ENCODE measurements around the gene TIMP4. TPM values are rescaled to one million over a fixed set of nuclear protein-coding genes. Genes with fewer than 3 reads are reported as not detected.
A peak's percentile ranks its signal among the peaks of the same experiment; 100 is the strongest.

Gene TIMP4
- total RNA-seq, 2 donors from 2014 or later, result 2.8 to 3.8 TPM

DNA sequence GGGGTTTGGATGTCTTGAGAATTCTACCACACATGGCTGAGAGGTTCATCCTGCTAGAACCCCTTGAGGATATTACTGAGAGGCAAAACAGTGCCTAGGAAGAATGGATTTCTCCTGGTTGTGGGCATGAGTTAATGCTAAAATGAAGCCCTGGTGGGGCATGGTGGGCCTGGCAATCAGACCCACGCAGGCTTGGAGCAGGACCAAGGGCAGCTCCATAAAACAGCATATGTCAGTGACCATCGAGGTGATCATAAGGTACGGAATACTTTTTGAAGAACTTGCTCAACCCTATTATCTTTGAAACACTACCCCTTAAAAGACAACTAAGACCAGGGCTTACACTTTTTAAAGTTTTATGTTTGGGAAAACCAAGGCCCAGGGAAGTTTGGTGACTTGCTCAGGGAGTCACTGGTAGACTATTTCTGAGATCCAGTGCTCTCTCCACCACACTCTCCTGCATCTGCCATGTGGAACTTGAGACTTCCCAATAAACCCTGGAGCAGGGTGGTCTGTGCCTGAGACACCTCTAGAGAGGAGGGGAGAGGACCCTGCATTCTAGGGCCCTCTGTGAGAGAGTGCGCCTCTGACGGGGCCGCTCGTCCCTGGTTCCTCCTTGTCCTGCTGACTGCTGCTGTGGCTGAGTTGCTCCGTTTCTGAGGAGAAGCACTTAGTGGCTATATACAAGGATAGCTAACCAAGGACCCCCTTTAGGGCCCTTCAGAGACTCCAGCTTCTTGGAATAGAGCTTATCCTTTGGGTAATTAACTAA is 28.0 kb upstream of the TIMP4 start:
- ATAC-seq (no peak), DNase-seq (no peak)
- intact Hi-C loops (cut with DNase I, micrococcal nuclease), result no loop called here

DNA sequence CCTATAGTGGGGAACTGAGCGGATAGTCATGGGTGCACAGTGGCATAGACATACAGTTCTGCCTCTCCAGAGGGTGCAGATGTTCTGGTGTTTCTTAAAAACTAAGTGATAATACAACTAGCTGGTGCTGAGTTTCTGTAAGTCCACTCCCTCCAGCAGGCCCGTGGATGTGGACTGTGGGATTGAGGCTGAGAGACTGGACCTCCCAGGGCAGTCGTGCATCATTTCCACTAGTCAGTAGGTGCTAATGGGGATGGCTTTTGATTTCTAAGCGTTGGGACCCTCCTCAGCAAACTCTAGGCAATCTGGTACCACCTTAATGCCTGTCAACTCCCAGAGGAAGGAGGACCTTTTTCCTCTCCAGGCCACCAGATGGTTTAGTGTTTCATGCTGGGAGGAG is 27.3 kb upstream of the TIMP4 start:
- ATAC-seq, result no peak
- intact Hi-C loops (cut with DNase I, micrococcal nuclease), result no loop called here
- DNase-seq, result no peak

GRCh38 chr3:12185172-12185710 is 26.5 kb upstream of the TIMP4 start:
- DNase-seq, result no peak
- intact Hi-C loops (cut with DNase I, micrococcal nuclease), result no loop called here

GRCh38 chr3:12184541-12184940 is 25.8 kb upstream of the TIMP4 start:
- no peak for DNase-seq
- intact Hi-C loops (cut with DNase I, micrococcal nuclease), result no loop called here
- no peak for ATAC-seq

More at GRCh38 chr3:12185172-12185710, 26.5 kb upstream of the TIMP4 start:
- no peak for ATAC-seq

- no peak for ATAC-seq
- intact Hi-C loops (cut with DNase I, micrococcal nuclease), result no loop called here
- DNase-seq, result no peak
Observed at GRCh38 chr3:12182687-12183441, 24.2 kb upstream of the TIMP4 start.

DNA sequence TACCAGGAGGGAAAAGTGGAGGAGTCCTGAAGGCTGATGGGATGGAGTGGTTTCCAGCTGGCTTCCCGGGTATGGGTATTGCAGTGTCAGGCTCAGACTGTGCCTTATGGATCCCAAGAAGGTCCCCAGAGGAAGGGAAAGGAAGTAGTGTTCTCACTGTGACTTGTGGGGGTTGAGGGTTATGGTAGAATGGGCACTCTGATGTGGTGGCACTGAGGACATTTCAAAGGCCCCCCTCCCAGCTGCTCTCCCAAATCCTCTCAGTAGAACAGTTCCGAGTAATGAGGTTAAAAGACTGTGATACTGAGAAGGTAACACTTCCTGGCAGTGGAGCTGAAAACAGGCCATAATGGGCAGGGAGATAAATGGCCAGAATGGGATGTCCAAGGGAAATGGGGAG is 23.1 kb upstream of the TIMP4 start:
- DNase-seq, result no peak
- intact Hi-C loops (cut with DNase I, micrococcal nuclease), result no loop called here

GRCh38 chr3:12181301-12181700 is 22.6 kb upstream of the TIMP4 start:
- intact Hi-C loops (cut with DNase I, micrococcal nuclease), result no loop called here
- ATAC-seq (no peak), DNase-seq (no peak)

More for the DNA sequence above, 23.1 kb upstream of the TIMP4 start:
- ATAC-seq, result no peak

DNA sequence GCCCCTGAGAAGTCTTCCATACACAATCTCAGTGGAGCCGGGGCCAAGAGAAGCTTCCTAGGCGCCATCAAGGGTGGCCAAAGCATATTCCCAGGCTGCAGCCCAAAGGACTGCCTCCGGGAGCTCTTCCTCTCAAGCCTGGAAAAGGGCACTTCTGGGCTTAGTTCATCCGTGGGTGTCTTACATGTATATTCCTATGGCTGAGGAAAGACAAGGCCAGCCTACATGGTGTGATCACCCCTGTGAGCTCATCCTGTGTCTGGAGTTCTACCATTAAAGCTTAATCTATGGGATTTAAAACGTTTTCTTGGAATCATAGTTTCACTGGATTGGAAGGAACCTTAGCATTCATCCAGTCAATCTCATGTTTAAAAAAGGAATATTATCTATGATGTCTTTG is 21.9 kb upstream of the TIMP4 start:
- intact Hi-C loops (cut with DNase I, micrococcal nuclease), result no loop called here
- ATAC-seq (no peak), DNase-seq (no peak)

DNA sequence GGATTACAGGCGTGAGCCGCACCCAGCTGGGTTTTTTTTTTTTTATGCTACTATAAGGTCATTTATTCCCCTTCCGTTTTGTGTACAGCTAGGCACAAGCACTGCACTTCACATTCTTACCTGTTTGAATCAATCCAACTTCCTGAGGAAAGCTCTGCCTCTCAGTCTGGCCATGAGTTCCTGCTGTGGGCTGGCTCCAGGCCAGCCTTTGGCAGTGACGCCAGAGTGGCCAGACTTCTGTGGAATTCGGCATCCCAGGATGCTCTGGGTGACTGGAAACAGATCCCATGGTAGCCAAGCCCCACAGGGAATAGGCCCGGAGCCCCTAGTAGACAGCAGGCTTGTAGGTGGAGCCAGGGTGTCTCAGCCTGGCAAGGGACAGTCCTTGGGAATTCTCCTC is 21.5 kb upstream of the TIMP4 start:
- intact Hi-C loops (cut with DNase I, micrococcal nuclease), result no loop called here
- ATAC-seq, result peak; percentile 94

GRCh38 chr3:12179441-12179840 is 20.7 kb upstream of the TIMP4 start:
- ATAC-seq, result no peak
- intact Hi-C loops (cut with DNase I, micrococcal nuclease), result loop anchor here in 1 of 2 donors (5.0 kb wide), 1 partner anchor 303 kb away; the partner anchor contains the start of gene TSEN2
- no peak for DNase-seq

More for the DNA sequence above, 21.5 kb upstream of the TIMP4 start:
- peak; percentile 58 to 68 for DNase-seq

DNA sequence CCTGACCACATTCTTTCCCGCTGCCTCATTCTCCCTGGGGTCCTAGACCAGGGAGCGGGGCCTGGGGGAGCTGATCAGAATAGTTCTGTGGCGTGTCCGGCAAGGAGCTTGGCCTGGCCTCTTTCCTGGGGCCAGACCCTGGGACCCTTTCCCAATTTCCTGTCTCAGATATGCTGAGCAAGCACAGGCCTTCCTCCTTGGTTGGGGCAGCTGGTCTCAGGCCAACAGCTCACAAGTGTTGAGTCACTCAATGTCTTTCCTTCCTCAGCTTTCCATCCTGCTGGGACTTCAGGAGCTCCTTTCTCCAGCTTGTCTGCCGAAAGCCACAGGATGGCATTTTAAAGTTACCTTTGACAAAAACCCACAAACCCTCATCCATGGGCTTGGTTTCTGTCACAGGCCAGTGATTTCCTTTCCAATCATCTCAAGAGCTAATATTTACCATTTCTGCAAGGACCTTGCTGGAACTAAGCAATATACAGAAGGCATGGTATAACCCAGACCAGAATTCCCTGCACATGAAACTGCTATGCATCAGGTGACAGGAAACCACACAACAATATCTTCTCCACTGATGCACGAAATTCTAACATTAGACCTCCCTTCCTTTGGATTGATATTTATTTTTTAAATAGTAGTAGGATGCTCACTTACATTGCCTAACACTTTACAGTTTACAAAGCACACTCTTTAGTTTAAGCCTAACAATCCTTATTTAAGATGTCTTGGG is 19.5 kb upstream of the TIMP4 start:
- DNase-seq (no peak), ATAC-seq (no peak)
- intact Hi-C loops (cut with DNase I, micrococcal nuclease), result loop anchor here in 1 of 2 donors (5.0 kb wide), 1 partner anchor 304 kb away; the partner anchor contains the start of gene TSEN2

GRCh38 chr3:12177126-12177525 is 18.4 kb upstream of the TIMP4 start:
- no peak for DNase-seq
- no peak for ATAC-seq
- intact Hi-C loops (cut with DNase I, micrococcal nuclease), result loop anchor here in 1 of 2 donors (5.0 kb wide), 1 partner anchor 305 kb away; the partner anchor contains the start of gene TSEN2

GRCh38 chr3:12175844-12176453 is 17.2 kb upstream of the TIMP4 start:
- ATAC-seq (peak; percentile 66), DNase-seq (peak in 1 of 2 donors; percentile 74)
- intact Hi-C loops (cut with DNase I, micrococcal nuclease), result loop anchor here in 1 of 2 donors (5.0 kb wide), 1 partner anchor 306 kb away; the partner anchor contains the start of gene TSEN2

DNA sequence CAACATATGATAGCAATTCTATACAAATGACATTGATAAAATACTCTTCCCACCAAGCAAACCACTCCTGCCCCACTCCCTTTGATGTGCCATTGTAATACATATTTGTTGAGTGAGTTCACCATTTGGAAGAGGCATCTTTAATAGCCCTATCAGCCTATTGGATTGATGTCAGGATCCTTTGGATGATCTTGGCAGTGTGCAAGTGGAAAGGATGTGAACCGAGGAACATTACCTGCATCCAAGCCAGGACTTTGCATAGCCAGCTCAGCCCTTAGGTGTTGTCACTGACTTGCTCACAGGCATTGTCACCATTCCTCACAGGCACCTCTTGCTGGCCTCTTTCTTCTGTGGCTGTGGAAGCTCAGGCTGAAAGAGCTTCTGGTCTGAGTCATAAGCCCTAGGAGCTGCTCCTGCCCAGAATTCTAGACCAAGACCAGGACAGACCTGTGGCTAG is 16.5 kb upstream of the TIMP4 start:
- intact Hi-C loops (cut with DNase I, micrococcal nuclease), result loop anchor here in 1 of 2 donors (5.0 kb wide), 1 partner anchor 307 kb away; the partner anchor contains the start of gene TSEN2
- ATAC-seq (no peak), DNase-seq (no peak)

DNA sequence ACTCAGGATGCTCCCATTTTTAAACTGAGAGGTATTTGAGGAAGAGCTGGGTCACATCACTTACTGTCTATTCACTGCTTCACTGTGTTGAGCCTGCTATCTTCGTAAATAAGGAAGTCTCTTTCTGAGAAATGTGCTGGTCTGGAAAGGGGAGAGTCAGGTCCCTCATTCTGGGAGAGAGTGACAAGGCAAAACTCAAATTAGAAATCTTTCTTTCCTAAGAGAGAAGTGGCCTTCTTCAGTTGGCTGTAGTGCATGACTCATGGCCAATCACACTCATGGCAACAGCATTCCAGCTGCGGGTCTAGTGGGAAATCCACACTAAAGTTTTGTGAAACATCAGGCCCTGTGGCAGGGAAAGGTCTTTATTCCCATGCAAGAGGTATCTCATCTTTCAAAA is 11.5 kb upstream of the TIMP4 start:
- DNase-seq (no peak), ATAC-seq (no peak)
- intact Hi-C loops (cut with DNase I, micrococcal nuclease), result no loop called here

DNA sequence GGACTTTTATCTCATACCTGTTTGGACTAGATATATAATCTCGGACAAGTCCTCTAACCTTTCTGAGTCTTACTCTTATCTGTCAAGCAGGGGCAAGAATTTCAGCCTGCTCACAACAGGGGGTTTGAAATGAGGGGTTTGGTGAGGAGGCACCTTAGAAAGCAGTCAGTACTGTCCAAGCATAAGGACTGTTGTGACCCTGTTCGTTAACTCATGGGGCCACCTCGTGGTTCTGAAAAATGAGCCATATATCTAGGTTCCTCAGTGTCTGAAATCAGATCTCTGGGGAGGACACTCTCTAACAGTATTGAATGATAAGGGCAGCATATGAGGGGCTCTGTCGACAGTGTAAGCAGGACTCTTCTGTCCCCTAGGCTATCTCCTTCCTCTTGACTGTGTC is 7.2 kb upstream of the TIMP4 start:
- intact Hi-C loops (cut with DNase I, micrococcal nuclease), result no loop called here
- ATAC-seq, result no peak
- DNase-seq, result no peak

- intact Hi-C loops (cut with DNase I, micrococcal nuclease), result no loop called here
- no peak for DNase-seq
- ATAC-seq, result peak; percentile 65
Observed at GRCh38 chr3:12159227-12159601, 502 bp upstream of the TIMP4 start.

DNA sequence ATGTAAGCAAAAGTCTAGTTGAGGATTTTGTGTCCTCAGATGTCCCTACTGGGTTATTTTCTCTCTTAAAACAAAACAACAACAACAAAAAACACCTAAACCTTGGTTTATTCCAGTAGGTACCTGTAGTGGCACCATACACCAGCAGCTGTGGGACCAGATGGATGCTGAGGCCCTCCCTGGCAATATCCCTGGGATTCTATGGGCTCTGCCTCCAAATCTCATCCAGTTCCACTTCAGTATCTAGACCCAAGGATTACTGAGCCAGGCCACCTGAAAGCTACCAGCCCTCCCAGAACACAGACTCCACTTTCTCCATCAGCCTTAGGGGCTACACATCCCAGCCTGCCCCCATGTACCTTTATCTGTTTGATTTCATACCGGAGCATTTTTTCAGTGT is 1.7 kb downstream of the TIMP4 start:
- intact Hi-C loops (cut with DNase I, micrococcal nuclease), result no loop called here
- ATAC-seq (no peak), DNase-seq (no peak)

Measured in left colon (tissue), 2 donors.